Measurements from ENCODE around the gene PDE4A.

DNA sequence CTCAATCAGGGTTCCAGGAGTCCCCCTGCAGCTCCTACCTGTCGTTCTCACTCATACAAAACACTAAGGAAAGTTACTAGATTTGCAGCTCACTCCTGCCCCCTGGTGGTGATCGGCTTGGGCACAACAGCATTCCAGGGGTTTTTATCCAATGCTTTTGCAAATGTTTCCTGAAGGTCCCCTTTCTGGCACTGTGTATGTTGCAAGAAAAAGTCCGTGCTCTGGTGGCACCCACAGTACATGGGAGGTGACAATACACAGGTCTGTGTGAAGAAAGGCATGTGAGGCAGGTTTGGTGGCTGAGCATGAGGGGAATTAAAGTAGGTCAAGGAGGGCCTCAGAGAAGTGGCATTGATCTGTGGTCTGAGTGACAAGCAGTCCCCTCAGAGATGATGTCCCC, 31.4 kb upstream of the PDE4A start:
- TF ChIP-seq, protein P1, sequence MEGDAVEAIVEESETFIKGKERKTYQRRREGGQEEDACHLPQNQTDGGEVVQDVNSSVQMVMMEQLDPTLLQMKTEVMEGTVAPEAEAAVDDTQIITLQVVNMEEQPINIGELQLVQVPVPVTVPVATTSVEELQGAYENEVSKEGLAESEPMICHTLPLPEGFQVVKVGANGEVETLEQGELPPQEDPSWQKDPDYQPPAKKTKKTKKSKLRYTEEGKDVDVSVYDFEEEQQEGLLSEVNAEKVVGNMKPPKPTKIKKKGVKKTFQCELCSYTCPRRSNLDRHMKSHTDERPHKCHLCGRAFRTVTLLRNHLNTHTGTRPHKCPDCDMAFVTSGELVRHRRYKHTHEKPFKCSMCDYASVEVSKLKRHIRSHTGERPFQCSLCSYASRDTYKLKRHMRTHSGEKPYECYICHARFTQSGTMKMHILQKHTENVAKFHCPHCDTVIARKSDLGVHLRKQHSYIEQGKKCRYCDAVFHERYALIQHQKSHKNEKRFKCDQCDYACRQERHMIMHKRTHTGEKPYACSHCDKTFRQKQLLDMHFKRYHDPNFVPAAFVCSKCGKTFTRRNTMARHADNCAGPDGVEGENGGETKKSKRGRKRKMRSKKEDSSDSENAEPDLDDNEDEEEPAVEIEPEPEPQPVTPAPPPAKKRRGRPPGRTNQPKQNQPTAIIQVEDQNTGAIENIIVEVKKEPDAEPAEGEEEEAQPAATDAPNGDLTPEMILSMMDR (IDR thresholded peaks at IDR 0.05): peak in 6 of 7 experiments; percentile 50 to 94 (median 92)
- no peak for TF ChIP-seq POLR2A (IDR thresholded peaks at IDR 0.05)
- TF ChIP-seq POLR2AphosphoS5 (IDR thresholded peaks at IDR 0.05): peak in 1 of 3 donors; percentile 74
- TF ChIP-seq EP300 (IDR thresholded peaks at IDR 0.05): no peak
